ENCODE measurements around the gene PRUNE2. TPM values are rescaled to one million over a fixed set of nuclear protein-coding genes. Genes with fewer than 3 reads are reported as not detected.

The PRUNE2 gene
- total and polyA plus RNA-seq, 2 of the 13 experiments (the other 11 are each of a cell fraction or from before 2014, with no cell fraction given): 0.02 TPM; not detected in 1

- Histone ChIP-seq H4K20me1 (ENCODE audit: insufficient read depth, low read length) (no peaks in the 10 kb centered on the region), H3K9ac (ENCODE audit: insufficient read depth, low read depth, low read length) (no peak overlapping the region), H3K27me3 (ENCODE audit: control insufficient read depth in 1 of 2, insufficient read depth in 2 of 2, low read length in 2 of 2) (peaks cover 0 to 12% of the 10 kb centered on the region in 2 experiments; a peak in 3 of 5 replicates), H3K4me1 (ENCODE audit: insufficient read depth, low read length) (no peaks in the 10 kb centered on the region), H3K27ac (ENCODE audit: extremely low read length, insufficient read depth, low read length) (no peak overlapping the region), H2AFZ (ENCODE audit: low read length) (no peak overlapping the region), H3K79me2 (ENCODE audit: insufficient read depth, low read length) (no peaks in the 10 kb centered on the region), H3K4me2 (ENCODE audit: low read depth, low read length) (no peak overlapping the region), H3K9me3 (ENCODE audit: low read length) (no peaks in the 10 kb centered on the region), H3K4me3 (replicated peaks in 1 of 3; ENCODE audit: insufficient read depth in 1 of 3, low read depth in 2 of 3, low read length in 3 of 3) (no peak overlapping the region), H3K36me3 (replicated peaks in 1 of 2; ENCODE audit: control insufficient read depth in 1 of 2, insufficient read depth in 2 of 2, low read length in 2 of 2) (no peaks in the 10 kb centered on the region)
- ChIA-PET CTCF (ENCODE audit: low intra/inter-chr PET ratio, low total read pairs) (no interaction called here), POLR2A (no interaction called here)
- DNase-seq (ENCODE audit: low spot score): no peak
- 0% methylated on average over 2 of the region's 3 CpGs for WGBS (ENCODE audit: low lambda C conversion rate)
- no peak for FAIRE-seq
- no peak for ATAC-seq
- intact Hi-C loops (cut with micrococcal nuclease; ENCODE audit: unreplicated experiment) (no loop called here), in situ Hi-C loops (cut with HindIII; ENCODE audit: extremely low pct_ligation_motif_present, low pct_unique_long_range_greater_than_20kb) (no loop called here)
- TF ChIP-seq ZNF333 (CRISPR knock-in tag; IDR thresholded peaks at IDR 0.05; ENCODE audit: borderline replicate concordance) (no peak), ZNF737 (CRISPR knock-in tag; IDR thresholded peaks at IDR 0.05; ENCODE audit: borderline replicate concordance) (no peak), EP300 (IDR thresholded peaks at IDR 0.05; ENCODE audit: low read depth in 2 of 2, low read length in 2 of 2) (no peak), EP300 (CRISPR knock-in tag; IDR thresholded peaks at IDR 0.05; ENCODE audit: borderline replicate concordance) (no peak), ZSCAN21 (CRISPR knock-in tag; IDR thresholded peaks at IDR 0.05; ENCODE audit: borderline replicate concordance) (no peak), CREB1 (IDR thresholded peaks at IDR 0.05) (no peak), CREB1 (CRISPR knock-in tag; IDR thresholded peaks at IDR 0.05) (no peak), ZSCAN12 (CRISPR knock-in tag; IDR thresholded peaks at IDR 0.05) (no peak), CAMTA2 (CRISPR knock-in tag; IDR thresholded peaks at IDR 0.05; ENCODE audit: borderline replicate concordance) (no peak), ZNF225 (CRISPR knock-in tag; IDR thresholded peaks at IDR 0.05) (no peak), YEATS2 (CRISPR knock-in tag; IDR thresholded peaks at IDR 0.05; ENCODE audit: borderline replicate concordance) (no peak), ZNF503 (CRISPR knock-in tag; IDR thresholded peaks at IDR 0.05) (no peak), ZNF329 (CRISPR knock-in tag; IDR thresholded peaks at IDR 0.05; ENCODE audit: low read depth) (no peak), HNRNPK (IDR thresholded peaks at IDR 0.05; ENCODE audit: low read depth, low read length, poor library complexity, severe bottlenecking) (no peak), ZNF136 (CRISPR knock-in tag; IDR thresholded peaks at IDR 0.05; ENCODE audit: low read depth) (no peak), MED13 (CRISPR knock-in tag; IDR thresholded peaks at IDR 0.05) (no peak), ZKSCAN5 (CRISPR knock-in tag; IDR thresholded peaks at IDR 0.05) (no peak), RFX1 (IDR thresholded peaks at IDR 0.05) (no peak), MLX (CRISPR knock-in tag; IDR thresholded peaks at IDR 0.05) (no peak)
- BruUV-seq (replicated peaks): no TSS peak
These were observed 5.0 kb downstream of the PRUNE2 start for GRCh38 chr9:76900884-76901440.

Data from HepG2 (cell line).